WTC11 (cell line): ENCODE measurements around the gene RGS1. TPM values are rescaled to one million over a fixed set of nuclear protein-coding genes. Genes with fewer than 3 reads are reported as not detected.
A peak's percentile ranks its signal among the peaks of the same experiment; 100 is the strongest.

Experiments used
- ATAC-seq: fragments of 200-7000 bp; cut with Tn5 transposase; 2 replicates; pipeline ENCODE4 v1.10.0; 2021; ENCODE audit warnings: mild to moderate bottlenecking, moderate library complexity
- CTCF ChIA-PET: fragments of 300-600 bp; sonication (Branson Sonifier 250); formaldehyde crosslinking; loops from one replicate; lab custom pipeline; 2021; ENCODE audit warnings: antibody characterized with exemption; lab: Charles Lee
- POLR2A ChIA-PET: fragments of 350-600 bp; sonication (Branson Sonifier 250); formaldehyde crosslinking; loops from one replicate; lab custom pipeline; 2021; ENCODE audit warnings: antibody characterized with exemption; lab: Charles Lee
- DNase-seq: peaks from one replicate; pipeline ENCODE4 v3.0.0; 2021; ENCODE audit warnings: low spot score
- H3K27ac Mint-ChIP-seq: 2 replicates; pipeline ENCODE4 v1.8.0; 2021; ENCODE audit warnings: mixed read lengths
- H3K27me3 Mint-ChIP-seq: 2 replicates; pipeline ENCODE4 v1.8.0; 2021; ENCODE audit warnings: low read depth, mild to moderate bottlenecking, moderate library complexity, mixed read lengths
- H3K36me3 Mint-ChIP-seq: 2 replicates; pipeline ENCODE4 v1.8.0; 2021; ENCODE audit warnings: mixed read lengths
- H3K4me1 Mint-ChIP-seq: 2 replicates; pipeline ENCODE4 v1.8.0; 2022; ENCODE audit warnings: mixed read lengths
- H3K4me3 Mint-ChIP-seq: 2 replicates; pipeline ENCODE4 v1.8.0; 2021; ENCODE audit warnings: mild to moderate bottlenecking, moderate library complexity, mixed read lengths
- H3K9me3 Mint-ChIP-seq: 2 replicates; pipeline ENCODE4 v1.8.0; 2021; ENCODE audit warnings: mixed read lengths
- ATF1 ChIP-seq: sonication (generic); formaldehyde crosslinking; IDR thresholded peaks from 2 replicates; pipeline ENCODE4 v1.8.1; 2023; ENCODE audit warnings: mild to moderate bottlenecking, moderate library complexity, missing genetic modification reagents
- ATF2 ChIP-seq: sonication (generic); formaldehyde crosslinking; IDR thresholded peaks from 2 replicates; pipeline ENCODE4 v1.8.1; 2022; ENCODE audit warnings: low read depth, missing genetic modification reagents, borderline replicate concordance
- FOXP1 ChIP-seq: sonication (generic); formaldehyde crosslinking; IDR thresholded peaks from 2 replicates; pipeline ENCODE4 v1.8.0; 2022; ENCODE audit warnings: missing genetic modification reagents, mild to moderate bottlenecking, moderate library complexity, borderline replicate concordance
- GTF2I ChIP-seq: fragments of 250-450 bp; sonication (Bioruptor Pico); conservative IDR thresholded peaks from 2 replicates; pipeline ENCODE4 v1.4.0; 2021; ENCODE audit warnings: mild to moderate bottlenecking
- IRF2 ChIP-seq: sonication (generic); formaldehyde crosslinking; IDR thresholded peaks from 2 replicates; pipeline ENCODE4 v1.8.0; 2022; ENCODE audit warnings: low read depth, missing genetic modification reagents, borderline replicate concordance
- MYBL2 ChIP-seq: sonication (generic); formaldehyde crosslinking; IDR thresholded peaks from 2 replicates; pipeline ENCODE4 v1.8.1; 2023; ENCODE audit warnings: mild to moderate bottlenecking, moderate library complexity, missing genetic modification reagents
- NFE2L1 ChIP-seq: sonication (generic); formaldehyde crosslinking; IDR thresholded peaks from 2 replicates; pipeline ENCODE4 v1.8.1; 2023; ENCODE audit warnings: missing genetic modification reagents
- NFYB ChIP-seq: sonication (generic); formaldehyde crosslinking; conservative IDR thresholded peaks from 2 replicates; pipeline ENCODE4 v1.8.0; 2022; ENCODE audit warnings: low read depth, missing genetic modification reagents
- PRDM15 ChIP-seq: sonication (generic); formaldehyde crosslinking; IDR thresholded peaks from 2 replicates; pipeline ENCODE4 v1.8.0; 2022; ENCODE audit warnings: missing genetic modification reagents
- PREB ChIP-seq: sonication (generic); formaldehyde crosslinking; IDR thresholded peaks from 2 replicates; pipeline ENCODE4 v1.8.1; 2022; ENCODE audit warnings: mild to moderate bottlenecking, missing genetic modification reagents, moderate library complexity, borderline replicate concordance
- SOX15 ChIP-seq: fragments of 250-450 bp; sonication (Bioruptor Pico); IDR thresholded peaks from 2 replicates; pipeline ENCODE4 v1.9.0; 2021; ENCODE audit warnings: mild to moderate bottlenecking
- SP1 ChIP-seq: sonication (generic); formaldehyde crosslinking; conservative IDR thresholded peaks from 2 replicates; pipeline ENCODE4 v1.8.1; 2022; ENCODE audit warnings: missing genetic modification reagents
- TP53 ChIP-seq: sonication (generic); formaldehyde crosslinking; IDR thresholded peaks from 2 replicates; pipeline ENCODE4 v1.8.1; 2023; ENCODE audit warnings: mild to moderate bottlenecking, missing genetic modification reagents
- USF2 ChIP-seq: sonication (generic); formaldehyde crosslinking; IDR thresholded peaks from 2 replicates; pipeline ENCODE4 v1.8.1; 2023; ENCODE audit warnings: mild to moderate bottlenecking, missing genetic modification reagents, moderate library complexity
- total RNA-seq: library from RNA; stranded (reverse); gene quantifications from 3 replicates; pipeline ENCODE4 v1.2.3, GENCODE V29; 2021
- TF ChIP-seq, protein P1 (sequence below): fragments of 250-450 bp; sonication (Bioruptor Pico); IDR thresholded peaks from 2 replicates; pipeline ENCODE4 v1.9.0; 2021; ENCODE audit warnings: mild to moderate bottlenecking
- TF ChIP-seq, protein P2 (sequence below): fragments of 250-450 bp; sonication (Bioruptor Pico); IDR thresholded peaks from 2 replicates; pipeline ENCODE4 v2.1.2; 2022; ENCODE audit warnings: mild to moderate bottlenecking, moderate library complexity

The RGS1 gene
- total RNA-seq, 1 experiment from 2014 or later: 0.22 TPM

- TF ChIP-seq PRDM15 (no peak), SP1 (no peak)
Measured at GRCh38 chr1:192580351-192580962, 4.9 kb downstream of the RGS1 start (continued).

- Mint-ChIP-seq H3K36me3 (no peaks in the 10 kb centered on the region), H3K9me3 (no peaks in the 10 kb centered on the region), H3K27me3 (no peaks in the 10 kb centered on the region), H3K4me1 (peaks cover 10% of the 10 kb centered on the region), H3K27ac (no peak overlapping the region), H3K4me3 (no peak overlapping the region)
- TF ChIP-seq FOXP1 (no peak), GTF2I (CRISPR knock-in tag) (no peak)
- ChIA-PET CTCF (interaction anchor here (0.7 kb wide), 1 partner anchor 851 kb away, joined by 3 read pairs; no protein-coding TSS in a partner anchor), POLR2A (no interaction called here)
- no peak for ATAC-seq
- no peak for DNase-seq
Measured at GRCh38 chr1:192581131-192581927, 5.8 kb downstream of the RGS1 start.

- no peaks in the 10 kb centered on the region for H3K27me3 Mint-ChIP-seq
- 0 out of 2 replicates have a peak overlapping the region, but pooled peaks have one; percentile 14 for H3K27ac Mint-ChIP-seq
- TF ChIP-seq SOX15 (CRISPR knock-in tag): no peak
- no peak for TF ChIP-seq PREB
- no peak for TF ChIP-seq ATF1 (CRISPR knock-in tag)
- no peak for TF ChIP-seq NFYB (CRISPR knock-in tag)
- TF ChIP-seq, protein P1, sequence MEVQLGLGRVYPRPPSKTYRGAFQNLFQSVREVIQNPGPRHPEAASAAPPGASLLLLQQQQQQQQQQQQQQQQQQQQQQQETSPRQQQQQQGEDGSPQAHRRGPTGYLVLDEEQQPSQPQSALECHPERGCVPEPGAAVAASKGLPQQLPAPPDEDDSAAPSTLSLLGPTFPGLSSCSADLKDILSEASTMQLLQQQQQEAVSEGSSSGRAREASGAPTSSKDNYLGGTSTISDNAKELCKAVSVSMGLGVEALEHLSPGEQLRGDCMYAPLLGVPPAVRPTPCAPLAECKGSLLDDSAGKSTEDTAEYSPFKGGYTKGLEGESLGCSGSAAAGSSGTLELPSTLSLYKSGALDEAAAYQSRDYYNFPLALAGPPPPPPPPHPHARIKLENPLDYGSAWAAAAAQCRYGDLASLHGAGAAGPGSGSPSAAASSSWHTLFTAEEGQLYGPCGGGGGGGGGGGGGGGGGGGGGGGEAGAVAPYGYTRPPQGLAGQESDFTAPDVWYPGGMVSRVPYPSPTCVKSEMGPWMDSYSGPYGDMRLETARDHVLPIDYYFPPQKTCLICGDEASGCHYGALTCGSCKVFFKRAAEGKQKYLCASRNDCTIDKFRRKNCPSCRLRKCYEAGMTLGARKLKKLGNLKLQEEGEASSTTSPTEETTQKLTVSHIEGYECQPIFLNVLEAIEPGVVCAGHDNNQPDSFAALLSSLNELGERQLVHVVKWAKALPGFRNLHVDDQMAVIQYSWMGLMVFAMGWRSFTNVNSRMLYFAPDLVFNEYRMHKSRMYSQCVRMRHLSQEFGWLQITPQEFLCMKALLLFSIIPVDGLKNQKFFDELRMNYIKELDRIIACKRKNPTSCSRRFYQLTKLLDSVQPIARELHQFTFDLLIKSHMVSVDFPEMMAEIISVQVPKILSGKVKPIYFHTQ (CRISPR knock-in tag): no peak
- TF ChIP-seq NFE2L1 (CRISPR knock-in tag): no peak
- no peak for TF ChIP-seq MYBL2 (CRISPR knock-in tag)
- TF ChIP-seq TP53 (CRISPR knock-in tag): no peak
- TF ChIP-seq, protein P2, sequence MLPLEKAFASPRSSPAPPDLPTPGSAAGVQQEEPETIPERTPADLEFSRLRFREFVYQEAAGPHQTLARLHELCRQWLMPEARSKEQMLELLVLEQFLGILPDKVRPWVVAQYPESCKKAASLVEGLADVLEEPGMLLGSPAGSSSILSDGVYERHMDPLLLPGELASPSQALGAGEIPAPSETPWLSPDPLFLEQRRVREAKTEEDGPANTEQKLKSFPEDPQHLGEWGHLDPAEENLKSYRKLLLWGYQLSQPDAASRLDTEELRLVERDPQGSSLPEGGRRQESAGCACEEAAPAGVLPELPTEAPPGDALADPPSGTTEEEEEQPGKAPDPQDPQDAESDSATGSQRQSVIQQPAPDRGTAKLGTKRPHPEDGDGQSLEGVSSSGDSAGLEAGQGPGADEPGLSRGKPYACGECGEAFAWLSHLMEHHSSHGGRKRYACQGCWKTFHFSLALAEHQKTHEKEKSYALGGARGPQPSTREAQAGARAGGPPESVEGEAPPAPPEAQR (CRISPR knock-in tag): no peak
- no peak for TF ChIP-seq ATF2 (CRISPR knock-in tag)
- no peak for TF ChIP-seq IRF2
- TF ChIP-seq USF2: no peak
- no peaks in the 10 kb centered on the region for H3K4me1 Mint-ChIP-seq
- ChIA-PET POLR2A (no interaction called here), CTCF (interaction anchor here (0.6 kb wide), 1 partner anchor 114 kb away, joined by 3 read pairs; no protein-coding TSS in a partner anchor)
- ATAC-seq (no peak), DNase-seq (no peak)
- H3K4me3 Mint-ChIP-seq: no peak overlapping the region
- H3K36me3 Mint-ChIP-seq: no peaks in the 10 kb centered on the region
- H3K9me3 Mint-ChIP-seq: no peaks in the 10 kb centered on the region
Measured at GRCh38 chr1:192584866-192585265, 9.3 kb downstream of the RGS1 start.
